KMS-11 (cell line): ENCODE results near the gene KCNJ10.

ENCODE experiments used
- H2AFZ ChIP-seq: fragments of 200-600 bp; sonication (generic); 2 replicates; pipeline ENCODE4 v1.6.1; 2016; ENCODE audit warnings: antibody characterized with exemption, mixed run types, low read depth
- H3K27ac ChIP-seq: fragments of 200-600 bp; sonication (generic); 2 replicates; pipeline ENCODE4 v1.6.1; 2016; ENCODE audit warnings: mild to moderate bottlenecking, mixed run types
- H3K27me3 ChIP-seq: fragments of 200-600 bp; sonication (generic); 2 replicates; pipeline ENCODE4 v1.6.1; 2017; ENCODE audit warnings: mild to moderate bottlenecking, low read depth, mixed run types, moderate library complexity; ENCODE audit not compliant: insufficient read depth
- H3K36me3 ChIP-seq: fragments of 200-600 bp; sonication (generic); 2 replicates; pipeline ENCODE4 v1.6.1; 2017; ENCODE audit warnings: mild to moderate bottlenecking, mixed run types; ENCODE audit not compliant: insufficient read depth
- H3K4me1 ChIP-seq: fragments of 200-600 bp; sonication (generic); 2 replicates; pipeline ENCODE4 v1.6.1; 2016; ENCODE audit warnings: mild to moderate bottlenecking, low read depth, mixed run types; ENCODE audit not compliant: poor library complexity, severe bottlenecking
- H3K4me2 ChIP-seq: fragments of 200-600 bp; sonication (generic); 2 replicates; pipeline ENCODE4 v1.7.0; 2016; ENCODE audit warnings: mild to moderate bottlenecking, mixed run types
- H3K4me3 ChIP-seq: fragments of 200-600 bp; sonication (generic); IDR thresholded peaks from 2 replicates; pipeline ENCODE4 v1.6.1; 2017; ENCODE audit warnings: low read depth, low read length, mixed read lengths; ENCODE audit not compliant: insufficient read depth
- H3K79me2 ChIP-seq: fragments of 200-600 bp; sonication (generic); 2 replicates; pipeline ENCODE4 v1.6.1; 2016; ENCODE audit warnings: low read depth, mixed run types; ENCODE audit not compliant: insufficient read depth
- H3K9ac ChIP-seq: fragments of 200-600 bp; sonication (generic); 2 replicates; pipeline ENCODE4 v1.6.1; 2016; ENCODE audit warnings: mild to moderate bottlenecking, mixed run types
- H4K20me1 ChIP-seq: fragments of 200-600 bp; sonication (generic); 2 replicates; pipeline ENCODE4 v1.6.1; 2016; ENCODE audit warnings: mild to moderate bottlenecking, mixed run types; ENCODE audit not compliant: insufficient read depth
- CTCF ChIP-seq: fragments of 200-600 bp; sonication (generic); conservative IDR thresholded peaks from 2 replicates; pipeline ENCODE4 v1.6.1; 2017; ENCODE audit warnings: low read depth, mild to moderate bottlenecking, antibody characterized with exemption, low read length, moderate library complexity, mixed read lengths

Gene KCNJ10

GRCh38 chr1:160031365-160032164 is 38.4 kb downstream of the KCNJ10 start, which contains the start of gene PIGM:
PIGM (minus strand) TSS chr1:160031990; CDS start chr1:160031739, 251 bp downstream.
- H3K27ac ChIP-seq: peak within 1 kb of the TSS; percentile 25; the same call in 1 of the 2 replicates
- peaks cover 43% of the 10 kb centered on the region for H3K4me1 ChIP-seq
- no peaks in the 10 kb centered on the region for H3K27me3 ChIP-seq
- peak within 1 kb of the TSS; percentile 87 for H3K4me3 ChIP-seq
- H3K9ac ChIP-seq: peak within 1 kb of the TSS; percentile 52; the same call in 1 of the 2 replicates
- no peaks in the 10 kb centered on the region for H3K36me3 ChIP-seq
- peaks cover 15% of the 10 kb centered on the region for H3K79me2 ChIP-seq
- H4K20me1 ChIP-seq: 0 out of 2 replicates have a peak, but pooled peaks cover 3% of the 10 kb centered on the region
- peak within 1 kb of the TSS; percentile 90 for H2AFZ ChIP-seq
- no peak for TF ChIP-seq CTCF
- H3K4me2 ChIP-seq: peak within 1 kb of the TSS; percentile 76

GRCh38 chr1:160030657-160031364 is 39.1 kb downstream of the KCNJ10 start:
- Histone ChIP-seq H3K4me2 (peak overlapping the region; percentile 76), H3K9ac (peak overlapping the region; percentile 52; the same call in 1 of the 2 replicates), H3K79me2 (peaks cover 15% of the 10 kb centered on the region), H2AFZ (peak overlapping the region; percentile 90), H4K20me1 (0 out of 2 replicates have a peak, but pooled peaks cover 3% of the 10 kb centered on the region), H3K36me3 (no peaks in the 10 kb centered on the region), H3K27ac (peak overlapping the region; percentile 25; the same call in 1 of the 2 replicates), H3K27me3 (no peaks in the 10 kb centered on the region), H3K4me3 (peak overlapping the region; percentile 87), H3K4me1 (peaks cover 43% of the 10 kb centered on the region)
- no peak for TF ChIP-seq CTCF

DNA sequence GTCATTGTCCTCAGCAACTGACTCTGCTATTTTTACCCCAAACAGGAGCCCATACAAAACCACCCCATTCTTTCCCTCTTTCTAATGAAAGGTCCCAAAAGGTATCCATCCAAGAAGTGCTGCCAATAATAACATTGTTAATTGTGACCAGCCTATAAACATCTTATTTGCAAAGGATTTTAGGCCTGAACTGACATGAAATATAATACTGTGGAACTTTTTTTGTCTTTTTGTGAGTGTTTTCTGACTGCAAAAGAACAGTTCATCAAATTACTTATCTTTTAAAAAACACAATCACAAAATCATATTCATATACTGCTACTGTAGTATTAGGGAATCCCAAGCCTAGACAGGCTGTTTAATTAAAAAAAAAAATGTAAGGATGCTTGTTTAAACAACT is 41.5 kb downstream of the KCNJ10 start:
- Histone ChIP-seq H3K4me2 (peak overlapping the region; percentile 7; the same call in 1 of the 2 replicates), H3K27me3 (no peaks in the 10 kb centered on the region), H4K20me1 (0 out of 2 replicates have a peak, but pooled peaks cover 3% of the 10 kb centered on the region), H3K79me2 (peaks cover 15% of the 10 kb centered on the region), H3K4me1 (peaks cover 43% of the 10 kb centered on the region), H2AFZ (no peak overlapping the region), H3K27ac (no peak overlapping the region), H3K36me3 (no peaks in the 10 kb centered on the region), H3K4me3 (no peak overlapping the region), H3K9ac (no peak overlapping the region)
- no peak for TF ChIP-seq CTCF

DNA sequence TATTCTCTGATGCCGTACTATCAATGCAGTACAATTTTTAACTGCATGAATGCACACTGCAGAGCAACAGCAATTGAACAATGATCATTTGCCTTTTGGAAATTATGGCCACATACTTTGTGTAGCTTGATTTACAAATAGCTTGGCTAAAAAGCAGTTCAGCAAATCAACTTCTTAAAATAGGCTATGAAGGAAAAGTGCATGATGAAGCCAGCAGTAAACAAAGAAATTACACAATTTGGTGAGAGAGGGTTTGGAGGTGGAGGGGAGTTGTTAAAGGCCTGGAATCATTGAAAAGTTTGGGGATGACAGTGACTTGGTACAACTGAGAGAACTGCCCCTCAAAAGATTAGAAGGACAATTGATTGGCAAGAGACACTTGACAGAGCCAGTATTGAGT is 44.6 kb downstream of the KCNJ10 start:
- no peak overlapping the region for H3K9ac ChIP-seq

More for the DNA sequence above, 44.6 kb downstream of the KCNJ10 start:
- peaks cover 25% of the 10 kb centered on the region for H3K4me1 ChIP-seq
- no peak overlapping the region for H3K27ac ChIP-seq
- no peak overlapping the region for H3K4me3 ChIP-seq
- H3K36me3 ChIP-seq: no peaks in the 10 kb centered on the region
- no peak for TF ChIP-seq CTCF
- H3K4me2 ChIP-seq: no peak overlapping the region
- H3K27me3 ChIP-seq: no peaks in the 10 kb centered on the region
- no peak overlapping the region for H2AFZ ChIP-seq
- peaks cover 5% of the 10 kb centered on the region for H3K79me2 ChIP-seq
- 0 out of 2 replicates have a peak, but pooled peaks cover 3% of the 10 kb centered on the region for H4K20me1 ChIP-seq
